Activated T-helper 1 cell treated with anti-CD3 and anti-CD28 coated beads, Interleukin-12 subunit alpha, Interleukin-12 subunit beta, Interleukin-2, Interleukin-4 antibody, amounts not matched to agents 30 ng/mL and 10 ng/mL and 1 ng/mL, durations not matched to agents 14 hours and 24 hours and 36 hours (primary cell): ENCODE data around the gene SUMO3. TPM values are rescaled to one million over a fixed set of nuclear protein-coding genes. Genes with fewer than 3 reads are reported as not detected.

Source experiments
- DNase-seq: peaks from one replicate; pipeline ENCODE4 v3.0.0; 2021; ENCODE audit warnings: low spot score
- H3K27ac Mint-ChIP-seq: one replicate; pipeline ENCODE4 v1.8.0; 2021; ENCODE audit warnings: mild to moderate bottlenecking, mixed read lengths
- H3K27me3 Mint-ChIP-seq: one replicate; pipeline ENCODE4 v1.8.0; 2022; ENCODE audit warnings: mild to moderate bottlenecking, moderate library complexity, mixed read lengths; ENCODE audit not compliant: insufficient read depth
- H3K36me3 Mint-ChIP-seq: one replicate; pipeline ENCODE4 v1.8.0; 2021; ENCODE audit warnings: low read depth, mixed read lengths
- H3K4me1 Mint-ChIP-seq: one replicate; pipeline ENCODE4 v1.8.0; 2021; ENCODE audit warnings: low read depth, mixed read lengths
- H3K4me3 Mint-ChIP-seq: one replicate; pipeline ENCODE4 v1.8.0; 2021; ENCODE audit warnings: mild to moderate bottlenecking, moderate library complexity, mixed read lengths
- H3K9me3 Mint-ChIP-seq: one replicate; pipeline ENCODE4 v1.8.0; 2021; ENCODE audit warnings: mixed read lengths
- intact Hi-C: fragments of 100-400 bp; cut with micrococcal nuclease; formaldehyde crosslinking; loops from one replicate; pipeline ENCODE4 v1.15.1; 2024
- total RNA-seq: library from RNA; stranded (reverse); gene quantifications from 2 replicates; pipeline ENCODE4 v1.2.3, GENCODE V29; 2022

The SUMO3 gene
- total RNA-seq, 1 donor from 2014 or later: 86.9 TPM

- DNase-seq: no peak
- Mint-ChIP-seq H3K36me3 (no peaks in the 10 kb centered on the region), H3K4me3 (no peak overlapping the region)
Measured at GRCh38 chr21:44842721-44843445, 25.0 kb upstream of the SUMO3 start.

DNA sequence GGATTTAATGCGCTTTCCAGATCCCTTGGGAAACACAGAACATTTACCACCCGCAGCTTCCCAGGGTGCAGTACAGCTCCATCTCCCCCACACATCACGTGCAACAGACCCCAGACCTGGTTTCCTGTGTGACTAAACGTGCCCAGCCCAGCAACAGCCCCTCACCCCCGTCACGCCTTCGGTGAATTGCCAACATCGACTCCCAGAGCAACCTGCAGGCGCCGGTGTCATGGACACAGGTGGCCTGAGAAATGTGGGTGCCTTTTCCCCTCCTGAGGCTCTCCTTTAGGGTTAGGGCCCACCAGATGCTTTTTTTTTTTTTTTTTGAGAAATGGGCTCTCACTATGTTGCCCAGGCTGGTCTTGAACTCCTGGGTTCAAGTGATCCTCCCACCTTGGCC lies 24.2 kb upstream of the SUMO3 start:
- Mint-ChIP-seq H3K9me3 (no peaks in the 10 kb centered on the region), H3K36me3 (no peaks in the 10 kb centered on the region), H3K27ac (no peak overlapping the region), H3K4me3 (no peak overlapping the region), H3K27me3 (peaks cover 5% of the 10 kb centered on the region), H3K4me1 (peaks cover 10% of the 10 kb centered on the region)
- intact Hi-C loops: no loop called here
- no peak for DNase-seq

More at GRCh38 chr21:44842721-44843445, 25.0 kb upstream of the SUMO3 start:
- Mint-ChIP-seq H3K4me1 (peaks cover 10% of the 10 kb centered on the region), H3K9me3 (no peaks in the 10 kb centered on the region), H3K27me3 (peaks cover 5% of the 10 kb centered on the region), H3K27ac (no peak overlapping the region)
- intact Hi-C loops: no loop called here

DNA sequence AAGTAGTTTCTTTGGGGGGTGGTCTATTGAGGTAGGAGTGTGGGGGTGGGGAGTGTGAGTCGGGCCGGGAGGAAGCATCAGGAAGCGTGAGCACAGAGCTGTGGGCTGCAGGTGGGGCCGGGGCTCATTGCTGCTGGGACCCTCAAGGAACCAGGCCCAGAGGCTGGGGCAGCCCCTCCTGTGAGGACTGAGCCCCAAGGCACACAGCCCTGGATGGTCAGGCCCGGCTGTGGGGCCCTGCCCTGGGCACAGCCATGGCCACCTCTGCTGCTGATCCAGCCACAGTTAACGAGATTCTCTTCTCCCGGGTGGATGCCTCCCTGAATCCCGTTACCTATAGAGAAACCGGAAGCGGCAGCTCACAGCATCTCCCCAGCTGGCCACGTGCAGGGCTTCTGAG lies 22.9 kb upstream of the SUMO3 start:
- Mint-ChIP-seq H3K9me3 (no peaks in the 10 kb centered on the region), H3K4me3 (no peak overlapping the region), H3K27me3 (peaks cover 5% of the 10 kb centered on the region), H3K27ac (no peak overlapping the region), H3K4me1 (no peaks in the 10 kb centered on the region), H3K36me3 (no peaks in the 10 kb centered on the region)
- no peak for DNase-seq
- intact Hi-C loops: no loop called here

- H3K27ac Mint-ChIP-seq: no peak overlapping the region
- DNase-seq: no peak
- H3K36me3 Mint-ChIP-seq: no peaks in the 10 kb centered on the region
- no peak overlapping the region for H3K4me3 Mint-ChIP-seq
- no peaks in the 10 kb centered on the region for H3K4me1 Mint-ChIP-seq
- no peaks in the 10 kb centered on the region for H3K9me3 Mint-ChIP-seq
- H3K27me3 Mint-ChIP-seq: peaks cover 5% of the 10 kb centered on the region
- intact Hi-C loops: no loop called here
Measured at GRCh38 chr21:44838951-44839350, 21.1 kb upstream of the SUMO3 start.

DNA sequence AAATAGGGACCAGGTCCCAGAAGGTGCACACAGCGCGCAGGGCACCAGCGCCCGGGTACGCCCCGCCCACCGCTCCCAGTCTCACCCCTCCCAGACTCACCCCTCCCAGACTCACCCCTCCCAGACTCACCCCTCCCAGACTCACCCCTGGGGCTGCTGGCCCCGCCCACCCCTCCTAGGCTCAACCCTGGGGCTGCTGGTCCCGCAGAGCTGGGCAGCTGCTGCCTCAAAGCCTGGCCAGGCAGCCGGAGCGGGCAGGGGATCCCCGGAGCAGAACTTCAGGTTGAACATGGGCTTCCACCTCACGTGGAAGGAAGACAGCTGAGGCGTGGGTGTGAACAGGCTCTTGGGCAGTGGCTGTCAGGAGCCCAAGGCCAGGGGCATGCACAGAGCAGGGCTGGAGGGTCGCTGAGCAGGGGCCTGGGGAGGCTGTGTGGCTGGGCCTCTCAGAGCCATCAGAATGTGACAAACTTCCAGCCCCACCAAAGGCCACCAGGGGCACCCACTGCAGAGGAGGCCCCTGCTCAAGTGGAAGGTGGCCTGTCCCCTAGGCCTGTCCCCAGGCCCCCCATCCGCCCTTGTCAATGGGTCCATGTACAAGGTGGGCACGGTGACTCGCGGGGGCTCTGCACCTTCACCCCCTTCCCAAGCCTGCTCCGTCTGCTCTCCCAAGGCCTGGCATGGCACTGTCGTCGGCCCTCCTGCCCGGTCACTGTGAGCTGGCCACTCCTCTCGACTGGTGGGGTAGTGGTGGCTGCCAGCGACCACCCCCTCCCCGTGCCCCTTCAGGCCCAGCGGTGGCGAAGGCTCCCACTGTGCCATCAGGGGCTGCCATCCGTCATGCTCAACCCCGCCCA lies 20.4 kb upstream of the SUMO3 start:
- intact Hi-C loops: no loop called here
- peaks cover 3% of the 10 kb centered on the region for H3K27me3 Mint-ChIP-seq
- H3K4me3 Mint-ChIP-seq: no peak overlapping the region
- DNase-seq: no peak
- no peaks in the 10 kb centered on the region for H3K4me1 Mint-ChIP-seq
- H3K27ac Mint-ChIP-seq: no peak overlapping the region
- H3K9me3 Mint-ChIP-seq: no peaks in the 10 kb centered on the region
- H3K36me3 Mint-ChIP-seq: no peaks in the 10 kb centered on the region

DNA sequence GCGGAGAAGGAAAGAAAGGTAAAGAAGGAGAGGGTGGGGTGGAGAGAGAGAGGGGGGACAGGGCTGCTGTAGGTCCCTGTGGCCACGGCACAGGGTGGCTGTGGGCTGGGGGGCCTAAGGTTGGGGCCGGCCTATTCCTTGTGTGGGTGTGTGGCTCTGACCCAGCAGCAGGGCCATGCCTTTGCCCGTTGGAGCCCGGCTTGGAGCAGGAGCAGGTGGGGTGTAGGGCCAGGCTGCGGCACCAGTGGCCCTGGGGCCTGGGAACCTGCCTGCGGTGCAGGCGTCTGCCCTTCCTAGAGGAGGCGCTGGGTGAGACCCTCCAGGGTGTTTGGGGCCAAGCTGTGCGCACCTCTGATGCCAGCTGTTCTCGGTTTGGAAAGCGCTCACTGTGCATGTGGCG lies 19.7 kb upstream of the SUMO3 start:
- Mint-ChIP-seq H3K27ac (no peak overlapping the region), H3K27me3 (peaks cover 1% of the 10 kb centered on the region), H3K36me3 (no peaks in the 10 kb centered on the region), H3K9me3 (no peaks in the 10 kb centered on the region), H3K4me3 (no peak overlapping the region), H3K4me1 (no peaks in the 10 kb centered on the region)
- intact Hi-C loops: no loop called here
- DNase-seq: no peak

DNA sequence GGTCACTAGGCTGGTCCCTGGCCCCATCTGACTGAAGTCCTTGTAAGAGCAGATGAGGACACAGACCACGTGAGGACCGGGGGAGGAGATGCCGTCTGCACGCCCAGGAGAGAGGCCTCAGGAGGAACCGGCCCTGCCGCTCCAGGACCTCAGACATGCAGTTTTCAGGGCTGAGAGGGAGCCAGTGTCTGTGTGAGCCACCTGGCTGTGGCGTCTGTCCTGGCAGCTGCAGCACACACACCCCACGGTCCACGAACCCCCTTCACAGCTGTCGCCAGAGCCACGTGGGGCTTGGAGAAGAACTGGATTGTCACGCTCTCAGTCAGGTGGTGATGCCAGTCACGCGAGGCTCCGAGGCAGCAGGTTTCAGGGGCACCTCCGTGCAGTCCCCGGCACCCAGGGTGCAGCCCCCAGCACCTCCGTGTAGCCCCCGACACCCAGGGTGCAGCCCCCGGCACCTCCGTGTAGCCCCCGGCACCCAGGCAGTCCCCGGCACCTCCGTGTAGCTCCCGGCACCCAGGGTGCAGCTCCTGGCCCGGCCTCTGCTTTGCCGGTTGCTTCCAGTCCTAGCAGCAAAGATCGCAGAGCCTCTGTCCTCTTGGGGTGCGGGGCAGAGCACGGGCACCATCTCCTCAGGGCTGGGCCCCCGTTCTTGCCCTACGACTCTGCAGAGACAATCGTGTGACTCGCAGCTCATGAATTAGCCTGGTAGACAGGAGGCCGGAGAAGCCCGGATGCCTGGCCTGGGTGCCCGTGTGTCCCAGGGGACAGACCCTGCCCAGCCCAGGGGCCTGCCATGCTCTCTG lies 19.0 kb upstream of the SUMO3 start:
- DNase-seq: no peak
- no peaks in the 10 kb centered on the region for H3K36me3 Mint-ChIP-seq
- no peak overlapping the region for H3K4me3 Mint-ChIP-seq
- H3K27me3 Mint-ChIP-seq: peaks cover 1% of the 10 kb centered on the region
- no peaks in the 10 kb centered on the region for H3K9me3 Mint-ChIP-seq
- no peak overlapping the region for H3K27ac Mint-ChIP-seq
- intact Hi-C loops: no loop called here
- no peaks in the 10 kb centered on the region for H3K4me1 Mint-ChIP-seq

GRCh38 chr21:44836349-44836665 lies 18.4 kb upstream of the SUMO3 start:
- Mint-ChIP-seq H3K27ac (no peak overlapping the region), H3K9me3 (no peaks in the 10 kb centered on the region), H3K36me3 (no peaks in the 10 kb centered on the region), H3K27me3 (peaks cover 1% of the 10 kb centered on the region), H3K4me3 (no peak overlapping the region), H3K4me1 (no peaks in the 10 kb centered on the region)
- DNase-seq: no peak
- intact Hi-C loops: no loop called here

GRCh38 chr21:44835647-44835973 lies 17.7 kb upstream of the SUMO3 start:
- no peak overlapping the region for H3K27ac Mint-ChIP-seq
- H3K36me3 Mint-ChIP-seq: no peaks in the 10 kb centered on the region
- no peaks in the 10 kb centered on the region for H3K9me3 Mint-ChIP-seq
- no peak overlapping the region for H3K4me3 Mint-ChIP-seq
- DNase-seq: no peak
- H3K27me3 Mint-ChIP-seq: peaks cover 1% of the 10 kb centered on the region
- intact Hi-C loops: no loop called here
- no peaks in the 10 kb centered on the region for H3K4me1 Mint-ChIP-seq

DNA sequence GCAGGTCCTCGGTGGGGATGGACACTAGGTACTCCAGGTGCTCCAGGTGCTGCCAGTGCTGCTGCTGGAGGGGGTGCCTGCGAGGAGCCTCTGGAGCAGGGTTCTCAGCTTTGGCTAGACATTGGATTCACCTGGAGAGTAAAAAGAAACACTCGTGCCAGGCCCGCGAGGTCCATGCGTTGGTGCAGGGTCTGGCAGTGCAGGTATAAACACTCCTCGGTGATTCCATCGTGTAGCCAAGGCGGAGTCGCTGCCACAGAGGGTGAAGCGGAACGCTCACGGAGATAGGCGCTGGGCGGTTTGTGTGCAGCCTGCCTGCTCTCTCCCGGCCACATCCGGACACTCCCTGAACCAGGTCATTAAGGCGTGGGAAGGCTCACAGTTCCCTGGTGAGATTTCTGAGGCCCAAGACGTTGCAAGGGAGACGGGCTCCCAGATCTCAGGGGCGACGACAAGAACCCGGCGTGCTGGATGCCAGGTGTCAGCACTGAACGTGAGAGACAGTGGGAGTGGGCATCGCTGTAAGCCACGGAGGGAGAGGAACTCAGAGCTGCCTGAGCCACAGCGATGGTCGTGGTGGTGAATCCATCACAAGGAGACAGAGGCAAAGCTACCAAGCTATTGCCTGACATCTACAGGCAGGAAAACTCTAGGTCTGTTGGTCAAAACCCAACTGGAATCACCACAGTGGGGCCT lies 17.2 kb upstream of the SUMO3 start:
- Mint-ChIP-seq H3K9me3 (no peaks in the 10 kb centered on the region), H3K36me3 (no peaks in the 10 kb centered on the region), H3K4me3 (no peak overlapping the region), H3K27ac (no peak overlapping the region), H3K27me3 (peaks cover 3% of the 10 kb centered on the region), H3K4me1 (peaks cover 3% of the 10 kb centered on the region)
- DNase-seq: no peak
- intact Hi-C loops: no loop called here

DNA sequence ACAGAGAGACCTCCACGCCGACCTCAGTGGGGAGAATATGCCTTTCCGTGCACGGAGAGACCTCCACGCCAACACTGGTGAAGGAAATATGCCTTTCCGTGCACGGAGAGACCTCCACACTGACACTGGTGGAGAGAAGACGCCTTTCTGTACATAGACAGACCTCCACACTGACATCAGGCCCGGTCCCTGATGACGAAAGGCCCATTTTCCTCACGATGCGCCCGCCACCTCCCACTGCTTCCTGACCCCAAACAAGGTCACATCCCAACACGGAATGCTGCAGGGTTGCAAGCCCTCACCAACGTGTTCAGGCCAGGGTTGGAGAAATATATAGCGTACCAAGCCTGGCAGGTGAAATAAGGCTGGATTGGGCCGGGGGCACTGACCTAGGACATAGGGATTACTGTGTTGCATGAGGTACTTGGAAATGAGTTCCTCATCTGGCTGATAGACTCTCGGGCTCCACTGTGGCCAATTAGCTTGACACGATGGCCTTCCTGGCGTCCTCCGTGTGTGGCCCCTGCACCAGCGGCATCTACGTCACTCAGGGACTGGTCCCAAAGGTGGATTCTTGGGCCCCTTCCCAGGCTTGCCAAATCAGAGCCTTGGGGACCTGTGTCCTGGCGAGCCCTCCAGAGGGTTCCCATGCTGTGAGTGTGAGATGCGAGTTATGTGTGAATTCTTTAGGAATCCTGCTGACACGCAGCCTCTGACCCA lies 16.5 kb upstream of the SUMO3 start:
- H3K27ac Mint-ChIP-seq: no peak overlapping the region

DNA sequence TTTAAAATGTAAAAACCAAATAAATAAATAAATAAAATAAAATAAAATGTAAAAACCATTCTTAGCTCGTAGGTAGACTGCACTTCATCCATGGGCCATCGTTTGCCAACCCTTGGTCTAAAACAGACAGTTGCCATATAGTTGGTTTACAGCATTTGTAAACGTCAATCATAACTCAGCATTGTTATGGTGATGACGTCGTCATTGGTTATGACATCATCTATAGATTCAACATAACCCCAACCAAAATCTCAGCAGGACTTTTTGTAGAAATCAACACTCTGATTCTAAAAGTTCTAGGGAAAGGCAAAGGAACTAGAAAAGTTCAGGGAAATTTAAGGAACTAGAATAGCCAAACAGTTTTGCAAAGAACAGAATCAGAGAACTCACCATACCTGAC lies 15.8 kb upstream of the SUMO3 start:
- peaks cover 5% of the 10 kb centered on the region for H3K27me3 Mint-ChIP-seq
- H3K4me1 Mint-ChIP-seq: peaks cover 11% of the 10 kb centered on the region
- no peak for DNase-seq
- no peaks in the 10 kb centered on the region for H3K36me3 Mint-ChIP-seq
- intact Hi-C loops: no loop called here
- peaks cover 13% of the 10 kb centered on the region for H3K9me3 Mint-ChIP-seq
- no peak overlapping the region for H3K27ac Mint-ChIP-seq
- no peak overlapping the region for H3K4me3 Mint-ChIP-seq

More for the DNA sequence above, 16.5 kb upstream of the SUMO3 start:
- H3K27me3 Mint-ChIP-seq: peaks cover 4% of the 10 kb centered on the region
- H3K4me1 Mint-ChIP-seq: peaks cover 10% of the 10 kb centered on the region
- no peaks in the 10 kb centered on the region for H3K36me3 Mint-ChIP-seq
- no peak overlapping the region for H3K4me3 Mint-ChIP-seq
- peaks cover 6% of the 10 kb centered on the region for H3K9me3 Mint-ChIP-seq
- intact Hi-C loops: no loop called here
- DNase-seq: no peak
